HG03571 (cell line): ENCODE measurements around the gene BCAT1.
"Not testable (repeated sequence)": the region's sequence is repeated elsewhere in the genome, so short reads cannot be mapped to it uniquely, and the experiment has no call there.

Source experiments
- ATAC-seq: cut with Tn5 transposase; IDR thresholded peaks from one replicate; pipeline ENCODE4 v1.9.1; 2021; ENCODE audit not compliant: unreplicated experiment

Gene BCAT1

DNA sequence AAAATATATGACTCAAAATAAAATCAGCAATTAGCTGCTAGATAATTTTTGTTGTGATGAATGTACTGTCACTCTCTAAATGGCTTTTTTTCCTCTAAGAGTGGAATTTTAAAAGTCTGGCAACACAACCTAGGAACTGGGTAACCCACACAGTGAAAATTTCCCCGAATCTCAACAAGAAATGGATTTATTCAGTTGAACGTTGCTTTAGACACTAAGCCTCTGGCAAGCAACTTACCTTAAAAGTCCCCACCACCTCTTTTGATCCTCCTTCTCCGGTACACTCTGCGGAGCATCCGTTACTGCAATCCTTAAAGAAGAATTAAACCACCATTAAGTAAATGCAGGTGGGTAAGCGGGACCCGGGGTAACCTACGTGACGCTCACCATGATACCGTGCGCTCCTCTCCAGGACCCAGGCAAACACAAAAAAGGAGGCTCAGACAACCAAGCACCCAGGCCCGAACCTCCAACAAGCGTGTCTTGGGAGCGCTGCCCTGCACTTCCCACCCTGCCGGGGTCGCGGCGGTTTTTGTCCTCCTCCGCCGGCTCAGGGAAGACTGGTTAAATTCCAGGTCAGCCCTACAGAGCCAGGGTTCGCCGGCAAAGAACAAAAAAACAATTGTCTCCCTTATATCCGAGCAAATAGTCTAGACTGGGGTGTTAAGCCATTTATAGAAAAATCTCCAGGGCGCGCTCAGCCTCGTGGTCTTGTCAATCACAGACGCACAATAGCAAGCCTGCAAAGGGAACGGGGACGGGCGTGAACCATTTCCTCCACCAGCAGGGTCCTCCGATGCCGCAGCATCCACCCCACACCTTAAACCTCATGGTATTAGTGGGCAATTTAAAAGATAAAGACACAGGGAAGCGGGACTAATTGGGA, 47.1 kb downstream of the BCAT1 start:
- no peak for ATAC-seq

DNA sequence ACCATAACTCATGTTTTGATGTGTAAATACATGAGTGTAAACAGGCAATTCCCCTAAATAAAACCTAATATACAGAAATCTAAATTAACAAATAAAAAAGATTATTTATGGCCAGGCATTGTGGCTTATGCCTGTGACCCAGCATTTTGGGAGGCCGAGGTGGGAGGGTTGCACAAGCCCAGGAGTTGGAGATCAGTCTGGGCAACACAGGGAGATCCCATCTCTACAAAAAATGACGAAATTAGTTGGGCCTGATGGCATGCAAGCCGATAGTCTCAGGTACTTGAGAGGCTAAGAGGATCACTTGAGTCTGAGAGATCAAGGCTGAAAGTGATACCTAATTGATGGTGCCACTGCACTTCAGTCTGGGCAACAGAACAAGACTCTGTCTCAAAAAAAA, 48.7 kb downstream of the BCAT1 start:
- no peak for ATAC-seq

DNA sequence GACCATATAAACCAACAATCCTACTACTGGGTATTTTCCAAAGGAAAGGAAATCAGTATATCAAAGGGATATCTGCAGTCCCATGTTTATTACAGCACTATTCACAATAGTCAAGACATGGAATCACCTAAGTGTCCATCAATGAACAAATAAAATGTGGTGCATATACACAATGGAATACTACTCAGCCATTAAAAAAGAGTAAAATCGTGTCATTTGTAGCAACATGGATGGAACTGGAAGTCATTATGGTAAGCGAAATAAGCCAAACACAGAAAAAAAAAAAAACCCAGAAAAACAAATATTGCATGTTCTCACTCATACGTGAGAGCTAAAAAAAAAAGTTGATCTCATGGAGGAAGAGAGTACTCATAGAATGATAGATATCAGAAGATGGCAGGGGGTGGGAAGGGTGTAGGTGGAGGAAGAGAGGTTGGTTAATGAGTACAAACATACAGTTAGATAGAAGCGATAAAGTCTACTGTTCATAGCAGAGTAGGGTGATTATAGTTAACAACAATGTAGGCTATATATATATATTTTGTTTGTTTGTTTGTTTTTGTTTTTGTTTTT, 49.3 kb downstream of the BCAT1 start:
- no peak for ATAC-seq

- ATAC-seq = no peak
Measured at GRCh38 chr12:24898606-24899005, 50.3 kb downstream of the BCAT1 start.

GRCh38 chr12:24898185-24898584, 50.7 kb downstream of the BCAT1 start:
- no peak for ATAC-seq

DNA sequence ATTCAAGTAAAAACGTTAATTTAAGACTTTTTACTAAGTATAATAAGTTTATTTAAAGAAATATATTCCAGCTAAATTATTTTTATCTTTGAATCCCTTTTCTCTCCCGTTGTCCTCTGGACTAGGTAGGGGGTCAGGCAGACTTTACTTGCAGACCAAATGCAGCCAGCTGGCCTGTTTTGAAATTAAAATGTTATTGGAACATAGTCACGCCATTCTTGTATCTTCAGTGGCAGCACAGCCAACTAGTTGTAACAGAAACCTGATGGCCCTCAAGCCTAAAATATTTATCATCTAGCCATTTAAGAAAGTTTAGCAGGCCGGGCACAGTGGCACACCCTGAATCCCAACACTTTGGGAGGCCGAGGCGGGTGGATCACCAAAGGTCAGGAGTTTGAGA, 52.7 kb downstream of the BCAT1 start:
- ATAC-seq = no peak

DNA sequence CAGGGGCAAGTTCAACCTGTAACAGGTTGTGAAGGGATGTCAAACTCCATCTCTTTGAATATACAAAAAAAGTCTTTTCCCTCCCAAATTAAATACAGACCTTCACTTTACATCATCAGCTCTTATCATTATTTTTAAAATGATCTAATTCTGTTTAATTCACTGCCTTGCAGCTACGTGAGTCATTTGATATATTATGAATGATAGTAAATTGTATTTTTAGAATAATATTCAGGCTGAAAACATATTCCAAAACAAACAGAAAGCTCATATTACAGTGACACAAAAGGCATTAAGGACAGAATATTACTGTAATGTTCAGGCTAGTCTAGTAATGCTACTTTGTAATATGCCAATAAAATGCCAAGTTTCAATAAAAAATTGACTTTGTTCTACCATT, 53.3 kb downstream of the BCAT1 start:
- ATAC-seq = no peak

DNA sequence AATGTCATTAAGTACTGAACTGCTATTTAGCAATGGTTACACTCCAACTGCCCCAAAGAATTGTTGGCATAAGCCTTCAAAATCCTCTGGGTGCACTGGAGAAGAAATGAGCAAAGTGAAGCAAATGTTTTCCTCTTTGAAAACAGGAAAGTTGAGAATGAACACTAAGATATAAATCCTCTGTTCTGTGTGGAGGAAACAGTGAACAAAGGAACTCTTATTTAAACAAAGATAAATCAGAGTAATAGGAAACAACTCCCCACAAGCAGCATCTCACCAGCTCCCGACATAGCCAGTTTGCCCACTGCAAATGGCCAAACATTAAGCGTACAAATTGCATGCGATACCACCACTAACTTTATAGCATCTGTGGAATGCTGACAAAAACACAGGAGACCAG, 54.0 kb downstream of the BCAT1 start:
- no peak for ATAC-seq

DNA sequence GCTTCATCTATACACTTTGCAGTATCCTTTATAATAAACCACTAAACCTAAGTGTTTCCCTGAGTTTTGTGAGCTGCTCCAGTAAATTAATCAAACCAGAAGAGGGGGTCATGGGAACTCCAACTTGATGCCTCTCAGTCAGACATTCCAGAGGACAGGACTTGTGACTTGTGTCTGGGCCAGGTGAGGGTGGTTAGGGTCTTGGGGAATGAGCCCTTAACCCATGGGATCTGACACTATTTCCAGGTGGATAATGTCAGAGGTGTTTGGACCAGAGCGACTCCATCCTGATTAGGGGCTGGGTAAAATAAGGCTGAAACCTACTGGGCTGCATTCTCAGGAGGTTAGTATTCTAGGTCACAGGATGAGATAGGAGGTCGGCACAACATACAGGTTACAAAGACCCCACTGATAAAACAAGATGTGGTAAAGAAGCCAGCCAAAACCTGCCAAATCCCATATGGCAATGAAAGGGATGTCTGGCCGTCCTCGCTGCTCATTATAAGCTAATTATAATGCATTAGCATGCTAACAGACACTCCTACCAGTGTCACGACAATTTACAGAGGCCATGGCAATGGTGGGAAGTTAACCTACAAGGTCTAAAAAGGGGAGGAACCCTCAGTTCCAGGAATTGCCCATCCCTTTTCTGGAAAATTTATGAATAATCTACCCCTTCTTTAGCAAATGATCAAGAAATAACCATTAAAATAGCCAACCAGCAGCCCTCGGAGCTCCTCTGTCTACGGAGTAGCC, 58.7 kb downstream of the BCAT1 start:
- ATAC-seq = no peak

- no peak for ATAC-seq
Measured at GRCh38 chr12:24889411-24889810, 59.5 kb downstream of the BCAT1 start.

- ATAC-seq = no peak
Measured at GRCh38 chr12:24888813-24889212, 60.1 kb downstream of the BCAT1 start.

- ATAC-seq = no peak
Measured at GRCh38 chr12:24884911-24885310, 64.0 kb downstream of the BCAT1 start.

DNA sequence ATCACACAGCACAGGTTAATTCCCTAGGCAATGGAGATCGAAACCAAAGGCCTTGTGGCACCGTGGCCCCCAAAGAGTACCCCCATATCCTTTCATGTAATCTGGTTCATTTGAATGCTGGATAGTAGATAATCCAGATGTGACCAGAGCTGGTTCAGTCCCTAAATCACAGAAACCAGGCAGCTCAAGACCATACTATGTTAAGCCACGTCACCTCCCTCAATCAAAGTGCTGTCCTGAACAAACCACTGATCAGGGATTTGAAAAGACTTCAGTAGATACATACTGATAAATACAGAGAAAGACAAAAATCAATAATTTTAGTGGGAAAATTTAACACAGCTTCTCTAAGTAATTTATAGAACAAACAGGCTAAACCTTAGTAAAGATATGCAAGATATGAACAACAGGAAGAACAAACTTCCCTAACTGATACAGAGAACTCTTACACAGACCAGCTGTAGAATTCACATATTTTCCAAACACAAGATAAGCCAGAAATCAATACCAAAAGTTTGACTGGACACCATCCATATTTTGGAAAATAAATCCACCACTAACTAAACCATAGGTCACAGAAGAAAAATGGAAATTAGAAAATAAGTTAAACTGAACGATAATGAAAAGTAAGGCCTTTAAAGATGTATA, 67.1 kb downstream of the BCAT1 start:
- no peak for ATAC-seq

DNA sequence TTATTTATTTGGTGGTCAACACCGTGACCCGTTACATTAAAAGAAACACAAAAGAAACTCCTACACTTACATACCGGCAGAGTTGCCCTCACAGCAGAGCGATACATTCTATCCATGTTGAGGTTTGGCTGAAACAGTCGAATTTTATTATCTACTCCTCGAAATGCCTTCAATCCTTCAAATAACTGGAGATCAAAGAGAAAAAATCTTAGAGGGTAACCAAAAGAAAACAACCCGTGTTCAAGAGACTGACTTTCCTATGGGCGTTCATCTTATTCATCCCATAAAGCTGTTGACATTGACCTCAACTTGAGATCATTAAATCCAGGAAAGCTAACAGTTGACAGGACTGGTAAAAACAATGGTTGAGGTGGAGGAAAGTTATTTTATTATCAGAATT, 67.7 kb downstream of the BCAT1 start:
- no peak for ATAC-seq

DNA sequence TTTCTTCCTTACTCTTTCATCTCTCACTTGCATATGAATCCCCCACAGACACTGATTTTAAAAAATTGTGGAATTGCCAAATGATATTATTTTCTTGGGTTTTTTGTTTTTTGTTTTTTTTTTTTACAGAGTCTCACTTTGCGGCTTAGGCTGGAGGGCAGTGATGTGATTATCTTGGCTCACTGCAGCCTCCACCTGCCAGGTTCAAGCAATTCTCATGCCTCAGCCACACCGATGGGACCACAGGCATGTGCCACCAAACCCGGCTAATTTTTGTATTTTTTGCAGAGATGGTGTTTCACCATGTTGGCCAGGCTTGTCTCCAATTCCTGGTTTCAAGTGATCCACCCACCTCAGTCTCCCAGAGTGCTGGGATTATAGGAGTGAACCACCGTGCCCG, 68.2 kb downstream of the BCAT1 start:
- no peak for ATAC-seq

GRCh38 chr12:24879644-24880043, 69.3 kb downstream of the BCAT1 start:
- ATAC-seq = no peak

- no peak for ATAC-seq
Measured at GRCh38 chr12:24875014-24875413, 73.9 kb downstream of the BCAT1 start.

DNA sequence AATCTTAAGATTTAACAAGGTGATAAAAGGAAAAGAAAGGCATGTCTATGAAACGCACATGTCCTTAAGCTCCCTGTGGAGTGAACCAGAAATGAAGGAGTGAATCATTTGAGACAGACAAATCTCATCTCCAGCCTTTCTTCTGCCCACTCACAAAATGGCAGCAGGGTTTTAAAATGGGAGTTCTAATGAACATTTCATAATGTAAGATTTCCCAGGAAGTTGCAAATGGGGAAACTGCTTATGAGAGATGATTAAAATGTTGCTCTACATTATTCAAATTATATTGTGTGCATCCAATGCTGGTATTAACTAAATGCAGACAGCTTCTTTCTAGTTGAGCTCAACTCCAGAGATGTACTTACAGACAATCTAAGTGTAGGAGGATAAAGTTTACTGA, 76.7 kb downstream of the BCAT1 start:
- no peak for ATAC-seq

DNA sequence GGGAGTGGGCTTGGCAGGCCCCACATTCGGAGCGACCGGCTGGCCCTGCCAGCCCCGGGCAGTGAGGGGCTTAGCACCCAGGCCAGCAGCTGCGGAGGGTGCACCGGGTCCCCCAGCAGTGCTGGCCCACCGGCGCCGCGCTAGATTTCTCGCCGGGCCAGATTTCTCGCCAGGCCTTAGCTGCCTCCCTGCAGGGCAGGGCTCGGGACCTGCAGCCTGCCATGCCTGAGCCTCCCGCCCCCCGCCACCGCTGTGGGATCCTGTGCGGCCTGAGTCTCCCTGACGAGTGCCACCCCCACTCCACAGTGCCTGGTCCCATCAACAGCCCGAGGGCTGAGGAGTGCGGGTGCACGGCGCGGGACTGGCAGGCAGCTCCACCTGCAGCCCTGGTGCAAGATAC, 82.8 kb downstream of the BCAT1 start:
- ATAC-seq = not testable (repeated sequence)

DNA sequence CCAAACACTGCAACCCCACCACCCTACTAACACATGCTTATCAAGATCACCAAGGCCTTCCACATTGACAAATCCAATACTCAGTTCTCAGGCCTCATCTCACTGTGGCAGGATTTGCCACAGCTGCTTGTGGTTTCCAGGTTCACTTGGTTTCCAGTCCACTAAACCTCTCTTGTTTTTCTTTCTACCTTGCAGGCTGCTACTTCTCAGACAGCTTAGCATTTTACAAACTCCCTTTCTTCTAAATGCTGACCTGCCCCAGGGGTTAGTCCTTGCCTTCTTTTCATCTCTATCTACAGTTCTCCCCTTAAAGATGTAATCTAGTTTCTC, 84.1 kb downstream of the BCAT1 start:
- ATAC-seq = no peak

DNA sequence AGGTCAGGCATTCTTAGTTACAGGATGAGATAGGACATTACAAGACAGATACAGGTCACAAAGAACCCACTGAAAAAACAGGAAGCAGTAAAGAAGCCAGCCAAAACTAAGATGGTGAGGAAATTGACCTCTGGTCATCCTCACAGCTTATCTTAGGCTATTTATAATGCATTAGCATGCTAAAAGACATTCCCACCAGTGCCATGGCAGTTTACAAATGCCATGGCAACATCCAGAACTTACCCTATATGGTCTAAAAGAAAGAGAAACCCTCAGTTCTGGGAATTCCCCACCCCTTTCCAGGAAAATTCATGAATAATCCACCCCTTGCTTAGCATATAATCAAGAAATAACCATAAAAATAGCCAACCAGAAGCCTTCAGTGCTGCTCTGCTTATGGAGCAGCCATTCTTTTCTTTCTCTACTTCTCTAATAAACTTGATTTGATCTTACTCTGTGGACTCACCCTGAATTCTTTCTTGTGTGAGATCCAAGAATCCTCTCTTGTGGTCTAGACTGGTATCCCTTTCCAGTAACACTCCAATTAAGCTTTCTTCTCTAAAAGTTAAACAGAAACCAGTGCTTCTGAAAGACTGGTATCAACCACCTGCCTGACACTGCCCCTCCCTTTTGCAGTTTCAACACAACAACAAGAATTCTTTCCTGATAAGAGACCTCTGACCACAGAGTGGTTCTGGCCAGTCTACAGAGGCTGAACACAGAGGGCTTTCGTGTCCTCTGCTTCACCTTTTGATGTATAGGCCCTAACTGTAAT, 86.9 kb downstream of the BCAT1 start:
- no peak for ATAC-seq
